Neural progenitor cell (in vitro differentiated cells): Measurements from ENCODE around the gene CASTOR1.

Experiments used
- EZH2phosphoT487 ChIP-seq: fragments of 200-600 bp; sonication (generic); IDR thresholded peaks from 2 replicates; pipeline ENCODE4 v1.6.1; 2017; ENCODE audit warnings: antibody characterized with exemption
- TF ChIP-seq, protein P1 (sequence below): fragments of 200-600 bp; sonication (generic); IDR thresholded peaks from 2 replicates; pipeline ENCODE4 v1.5.1; 2017; ENCODE audit warnings: antibody characterized with exemption, mild to moderate bottlenecking

DNA sequence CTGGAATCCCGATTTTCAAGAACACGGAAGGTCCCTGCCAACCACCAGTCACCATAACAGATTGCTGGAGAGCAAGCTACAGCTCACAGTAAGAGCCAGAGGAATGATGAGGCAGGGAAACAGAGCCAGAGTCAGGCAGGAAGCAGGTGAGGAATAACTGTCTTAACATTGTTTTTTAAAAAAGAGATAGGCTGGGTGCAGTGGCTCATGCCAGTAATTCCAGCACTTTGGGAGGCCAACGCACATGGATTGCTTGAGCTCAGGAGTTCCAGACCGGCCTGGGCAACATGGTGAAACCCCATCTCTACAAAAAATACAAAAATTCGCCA lies 13.5 kb upstream of the CASTOR1 start:
- no peak for TF ChIP-seq EZH2phosphoT487
- TF ChIP-seq, protein P1, sequence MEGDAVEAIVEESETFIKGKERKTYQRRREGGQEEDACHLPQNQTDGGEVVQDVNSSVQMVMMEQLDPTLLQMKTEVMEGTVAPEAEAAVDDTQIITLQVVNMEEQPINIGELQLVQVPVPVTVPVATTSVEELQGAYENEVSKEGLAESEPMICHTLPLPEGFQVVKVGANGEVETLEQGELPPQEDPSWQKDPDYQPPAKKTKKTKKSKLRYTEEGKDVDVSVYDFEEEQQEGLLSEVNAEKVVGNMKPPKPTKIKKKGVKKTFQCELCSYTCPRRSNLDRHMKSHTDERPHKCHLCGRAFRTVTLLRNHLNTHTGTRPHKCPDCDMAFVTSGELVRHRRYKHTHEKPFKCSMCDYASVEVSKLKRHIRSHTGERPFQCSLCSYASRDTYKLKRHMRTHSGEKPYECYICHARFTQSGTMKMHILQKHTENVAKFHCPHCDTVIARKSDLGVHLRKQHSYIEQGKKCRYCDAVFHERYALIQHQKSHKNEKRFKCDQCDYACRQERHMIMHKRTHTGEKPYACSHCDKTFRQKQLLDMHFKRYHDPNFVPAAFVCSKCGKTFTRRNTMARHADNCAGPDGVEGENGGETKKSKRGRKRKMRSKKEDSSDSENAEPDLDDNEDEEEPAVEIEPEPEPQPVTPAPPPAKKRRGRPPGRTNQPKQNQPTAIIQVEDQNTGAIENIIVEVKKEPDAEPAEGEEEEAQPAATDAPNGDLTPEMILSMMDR: no peak
